CD4-positive, alpha-beta T cell treated with Interferon gamma for 1 hour (primary cell): ENCODE data around the gene ATP6V0C.
"Not testable (repeated sequence)": the region's sequence is repeated elsewhere in the genome, so short reads cannot be mapped to it uniquely, and the experiment has no call there.

Source experiments
- DNase-seq: peaks from one replicate; pipeline ENCODE4 v3.0.0-alpha.2; 2020

Gene ATP6V0C

GRCh38 chr16:2475413-2476344 is 38.1 kb upstream of the ATP6V0C start:
- DNase-seq, result peak; percentile 14

GRCh38 chr16:2476345-2476720 is 37.4 kb upstream of the ATP6V0C start:
- no peak for DNase-seq

- DNase-seq, result no peak
Measured at GRCh38 chr16:2476741-2477140, 37.0 kb upstream of the ATP6V0C start.

- DNase-seq, result no peak
Measured at GRCh38 chr16:2477327-2477726, 36.4 kb upstream of the ATP6V0C start.

GRCh38 chr16:2478279-2478678 is 35.5 kb upstream of the ATP6V0C start:
- no peak for DNase-seq

- not testable (repeated sequence) for DNase-seq
Measured at GRCh38 chr16:2479996-2480395, 33.8 kb upstream of the ATP6V0C start.

- DNase-seq, result no peak
Measured at GRCh38 chr16:2480948-2481347, 32.8 kb upstream of the ATP6V0C start.

- no peak for DNase-seq
Measured at GRCh38 chr16:2481676-2482075, 32.1 kb upstream of the ATP6V0C start.

- no peak for DNase-seq
Measured at GRCh38 chr16:2482249-2482648, 31.5 kb upstream of the ATP6V0C start.

- DNase-seq, result no peak
Measured at GRCh38 chr16:2482708-2483534, 30.8 kb upstream of the ATP6V0C start.

- no peak for DNase-seq
Measured at GRCh38 chr16:2483939-2484897, 29.5 kb upstream of the ATP6V0C start.

GRCh38 chr16:2484898-2485508 is 28.7 kb upstream of the ATP6V0C start:
- DNase-seq, result no peak

GRCh38 chr16:2485811-2486507 is 27.8 kb upstream of the ATP6V0C start:
- no peak for DNase-seq

GRCh38 chr16:2486645-2487516 is 26.9 kb upstream of the ATP6V0C start:
- peak; percentile 88 for DNase-seq

GRCh38 chr16:2487517-2487842 is 26.3 kb upstream of the ATP6V0C start:
- DNase-seq, result no peak

GRCh38 chr16:2487903-2488531 is 25.7 kb upstream of the ATP6V0C start:
- peak; percentile 24 for DNase-seq

- DNase-seq, result no peak
Measured at GRCh38 chr16:2489581-2489980, 24.2 kb upstream of the ATP6V0C start.

GRCh38 chr16:2490190-2491105 is 23.3 kb upstream of the ATP6V0C start:
- no peak for DNase-seq

GRCh38 chr16:2492292-2492691 is 21.5 kb upstream of the ATP6V0C start:
- no peak for DNase-seq
